ENCODE measurements around the gene GLMP.
"Not testable (repeated sequence)": the region's sequence is repeated elsewhere in the genome, so short reads cannot be mapped to it uniquely, and the experiment has no call there.

The GLMP gene, protein sequence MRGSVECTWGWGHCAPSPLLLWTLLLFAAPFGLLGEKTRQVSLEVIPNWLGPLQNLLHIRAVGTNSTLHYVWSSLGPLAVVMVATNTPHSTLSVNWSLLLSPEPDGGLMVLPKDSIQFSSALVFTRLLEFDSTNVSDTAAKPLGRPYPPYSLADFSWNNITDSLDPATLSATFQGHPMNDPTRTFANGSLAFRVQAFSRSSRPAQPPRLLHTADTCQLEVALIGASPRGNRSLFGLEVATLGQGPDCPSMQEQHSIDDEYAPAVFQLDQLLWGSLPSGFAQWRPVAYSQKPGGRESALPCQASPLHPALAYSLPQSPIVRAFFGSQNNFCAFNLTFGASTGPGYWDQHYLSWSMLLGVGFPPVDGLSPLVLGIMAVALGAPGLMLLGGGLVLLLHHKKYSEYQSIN

GRCh38 chr1:156295391-156295947 is at the start of gene GLMP:
TSS of gene GLMP (minus strand) at chr1:156295679. CDS start at chr1:156295645, 34 bp downstream.
- peak; percentile 74 for DNase-seq (ENCODE audit: low spot score)

DNA sequence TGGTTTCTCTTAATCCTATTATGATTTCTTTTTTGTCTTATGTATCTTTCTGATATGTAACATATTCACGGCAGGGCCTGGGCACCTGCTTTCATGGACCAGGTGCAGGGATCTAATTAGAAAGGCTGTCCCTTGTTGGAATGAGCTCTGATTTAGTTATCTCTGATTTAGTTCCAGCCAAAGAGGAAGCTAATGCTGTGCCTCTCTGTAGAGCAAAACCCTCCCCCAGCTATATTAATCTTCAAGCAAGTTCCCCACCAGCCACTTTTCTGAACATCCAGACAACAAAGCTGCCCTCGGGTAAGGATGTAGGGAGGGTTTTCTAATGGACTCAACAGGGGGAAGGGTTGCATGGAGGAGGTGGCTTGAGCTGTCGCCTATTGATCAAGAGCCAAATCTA is 48.9 kb upstream of the GLMP start:
- DNase-seq (ENCODE audit: low spot score), result no peak

DNA sequence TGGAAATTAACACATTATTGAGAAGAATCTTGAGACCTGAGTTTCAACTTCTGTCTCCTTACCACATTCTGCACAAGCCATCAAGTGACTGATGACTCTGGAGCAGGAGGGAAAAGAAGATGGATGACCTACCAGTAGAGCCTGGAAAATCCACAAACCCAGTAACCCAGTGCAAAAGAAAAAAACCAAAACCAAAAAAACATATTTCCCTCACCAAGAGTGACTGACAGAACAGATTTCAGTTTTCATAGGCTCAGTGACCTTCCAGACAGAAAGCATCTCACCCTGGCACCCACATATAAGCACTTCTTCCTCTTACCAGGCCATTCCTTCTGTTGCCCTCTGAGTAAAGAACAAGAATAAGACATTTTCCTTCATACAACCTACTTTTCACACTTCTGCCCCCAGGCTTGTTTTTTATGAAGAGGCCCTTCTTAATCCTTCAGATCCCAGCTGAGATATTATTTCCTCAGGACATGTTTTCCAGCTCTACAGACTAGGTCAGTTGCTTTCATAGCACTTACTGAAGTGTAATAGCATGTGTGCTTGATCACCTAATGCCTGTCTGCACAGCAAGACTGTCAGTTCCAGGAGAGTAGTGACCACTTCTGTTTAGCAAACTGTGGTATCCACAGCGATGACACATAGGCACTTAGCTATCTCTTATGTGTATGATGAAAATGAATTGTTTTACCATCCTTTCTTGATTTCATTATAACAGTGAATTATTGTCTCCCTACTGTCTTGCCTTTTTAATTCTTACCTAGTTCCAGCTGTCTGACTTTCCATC is 46.9 kb upstream of the GLMP start:
- no peak for DNase-seq (ENCODE audit: low spot score)

- DNase-seq (ENCODE audit: low spot score), result peak; percentile 100
These were observed 42.9 kb upstream of the GLMP start, which contains the start of the genes CCT3 and TSACC for GRCh38 chr1:156338180-156338976. TSS of gene CCT3 (minus strand) at chr1:156338292. CDS start at chr1:156338184, 108 bp downstream. TSS of gene TSACC (plus strand) at chr1:156338526. CDS start at chr1:156339758, 1,232 bp downstream.

GRCh38 chr1:156337888-156338179 is 42.4 kb upstream of the GLMP start:
- no peak for DNase-seq (ENCODE audit: low spot score)

DNA sequence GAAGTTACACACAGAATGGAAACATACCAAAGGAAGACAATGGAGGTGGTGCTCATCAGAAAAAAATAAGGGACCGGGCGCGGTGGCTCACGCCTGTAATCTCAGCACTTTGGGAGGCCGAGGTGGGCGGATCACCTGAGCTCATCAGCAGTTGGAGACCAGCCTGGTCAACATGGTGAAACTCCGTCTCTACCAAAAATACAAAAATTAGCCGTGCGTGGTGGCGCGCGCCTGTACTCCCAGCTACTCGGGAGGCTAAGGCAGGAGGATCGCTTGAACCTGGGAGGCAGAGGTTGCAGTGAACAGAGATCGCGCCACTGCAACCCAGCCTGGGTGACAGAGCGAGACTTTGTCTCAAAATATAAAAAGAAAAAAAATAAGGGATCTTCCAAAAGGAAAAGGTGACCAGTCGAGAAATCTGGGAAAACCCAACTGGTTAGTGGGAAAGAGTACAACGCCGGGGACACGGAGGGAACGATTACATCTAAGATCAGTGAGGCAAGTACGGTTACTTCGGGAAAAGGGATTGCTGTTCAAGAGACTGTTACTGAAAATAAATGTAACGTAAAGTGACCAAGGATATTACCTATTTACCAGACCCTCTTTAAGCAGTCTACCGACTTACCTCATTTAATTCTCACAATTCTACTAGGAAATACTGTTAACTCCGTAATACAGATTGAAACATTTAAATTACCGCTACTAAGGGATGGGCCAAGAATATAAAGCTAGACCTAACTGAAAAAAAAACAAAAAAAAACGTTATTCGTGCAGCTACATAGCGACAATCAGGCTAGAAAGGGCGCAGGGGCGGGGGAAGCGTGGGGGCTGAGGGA is 41.8 kb upstream of the GLMP start:
- DNase-seq (ENCODE audit: low spot score), result no peak

- DNase-seq (ENCODE audit: low spot score), result peak; percentile 40
These were observed 40.8 kb upstream of the GLMP start for GRCh38 chr1:156336242-156336641.

GRCh38 chr1:156323179-156323578 is 27.7 kb upstream of the GLMP start:
- DNase-seq (ENCODE audit: low spot score), result not testable (repeated sequence)

DNA sequence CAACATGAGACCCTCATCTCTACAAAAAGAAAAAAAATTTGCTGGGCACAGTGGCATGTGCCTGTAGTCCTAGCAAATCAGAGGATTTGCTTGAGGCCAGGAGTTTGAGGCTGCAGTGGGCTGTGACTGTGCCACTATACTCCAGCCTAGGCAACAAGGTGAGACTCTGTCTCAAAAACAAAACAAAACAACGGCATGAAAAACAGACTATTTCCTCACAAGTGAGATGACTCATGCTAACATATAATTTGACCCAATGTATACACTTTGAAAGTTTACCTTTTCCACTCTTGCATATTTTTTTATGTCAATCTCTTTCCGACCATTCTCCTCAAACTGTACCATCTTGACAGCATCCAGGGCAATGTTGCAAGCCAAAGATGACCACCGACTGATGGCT is 25.1 kb upstream of the GLMP start:
- no peak for DNase-seq (ENCODE audit: low spot score)

DNA sequence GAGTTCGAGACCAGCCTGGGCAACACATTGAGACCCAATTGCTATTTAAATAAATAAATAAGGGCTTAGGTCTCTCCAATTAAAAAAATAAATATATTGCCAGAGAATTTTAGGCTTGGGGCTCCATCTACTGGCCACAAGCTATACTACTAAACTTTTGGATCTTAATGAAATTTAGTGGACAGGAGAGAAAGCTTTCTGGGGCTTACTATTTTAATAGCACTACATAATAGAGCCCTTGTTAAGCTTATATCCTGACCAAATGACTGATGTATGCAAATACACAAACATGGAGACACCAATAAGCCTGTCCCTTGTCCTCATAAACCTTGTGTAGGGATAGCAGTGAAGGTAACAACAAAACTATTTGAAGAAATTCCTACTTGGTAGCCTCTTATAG is 24.2 kb upstream of the GLMP start:
- DNase-seq (ENCODE audit: low spot score), result peak; percentile 64

DNA sequence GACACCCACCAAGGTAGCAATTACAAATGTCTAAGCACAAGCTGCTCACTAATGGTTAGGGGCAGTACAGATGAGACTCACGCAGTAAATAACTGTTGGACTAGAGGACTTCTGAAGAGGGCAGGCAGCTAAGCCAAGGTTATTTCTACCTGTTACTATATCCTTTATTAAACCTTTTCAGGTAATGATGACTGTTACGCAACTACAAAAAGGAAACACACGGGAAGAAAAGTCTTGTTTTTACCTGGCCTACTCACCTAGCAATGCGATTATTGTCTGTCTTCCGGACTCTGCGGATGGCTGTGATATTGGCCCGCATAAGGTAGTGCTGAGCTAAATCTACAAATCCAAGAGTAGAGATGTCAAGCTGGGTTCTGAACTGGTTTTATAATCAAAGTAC is 21.4 kb upstream of the GLMP start:
- no peak for DNase-seq (ENCODE audit: low spot score)

GRCh38 chr1:156310962-156311361 is 15.5 kb upstream of the GLMP start:
- no peak for DNase-seq (ENCODE audit: low spot score)

DNA sequence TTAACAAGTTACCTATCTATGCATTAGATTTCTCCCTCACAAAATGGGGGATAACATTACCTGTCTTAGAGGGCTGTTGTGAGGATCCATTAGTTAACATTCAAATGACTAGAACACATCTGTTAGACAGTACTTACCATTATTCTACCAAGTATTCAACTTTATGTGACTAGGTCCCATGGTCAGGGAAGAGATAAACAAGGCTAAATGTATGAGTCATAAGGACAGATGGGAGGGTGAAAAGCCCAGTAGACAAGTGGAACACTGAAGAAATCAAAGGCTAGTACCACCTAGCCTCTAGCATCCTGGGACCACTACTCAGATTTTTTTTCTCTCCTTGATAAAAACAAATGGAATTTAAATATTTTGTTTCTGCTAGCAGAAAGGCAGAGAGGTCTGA is 12.6 kb upstream of the GLMP start:
- DNase-seq (ENCODE audit: low spot score), result no peak

DNA sequence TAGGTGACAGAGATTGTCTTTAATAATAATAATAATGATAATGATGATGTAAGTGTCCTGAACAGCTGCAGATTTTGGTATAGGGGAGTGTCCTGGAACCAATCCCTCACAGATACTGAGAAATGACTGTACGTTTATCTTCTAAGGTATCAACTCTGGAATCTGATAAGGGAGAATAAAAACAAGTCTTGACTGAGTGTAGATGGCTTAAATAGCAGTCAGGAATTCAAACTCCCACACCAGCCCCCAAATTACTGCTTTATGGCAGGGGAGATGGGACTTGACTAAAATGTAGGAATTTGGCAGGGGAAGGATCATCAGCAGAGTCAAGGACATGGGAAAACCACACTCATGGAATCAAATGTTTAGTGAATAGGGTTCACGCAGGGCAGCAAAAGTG is 9.7 kb upstream of the GLMP start:
- DNase-seq (ENCODE audit: low spot score), result no peak

- no peak for DNase-seq (ENCODE audit: low spot score)
These were observed 7.8 kb upstream of the GLMP start for GRCh38 chr1:156303241-156303640.

- no peak for DNase-seq (ENCODE audit: low spot score)
These were observed 3.4 kb upstream of the GLMP start, which contains the start of gene VHLL for GRCh38 chr1:156298852-156299357. TSS of gene VHLL (minus strand) at chr1:156299307. CDS start at chr1:156299189, 118 bp downstream.

DNA sequence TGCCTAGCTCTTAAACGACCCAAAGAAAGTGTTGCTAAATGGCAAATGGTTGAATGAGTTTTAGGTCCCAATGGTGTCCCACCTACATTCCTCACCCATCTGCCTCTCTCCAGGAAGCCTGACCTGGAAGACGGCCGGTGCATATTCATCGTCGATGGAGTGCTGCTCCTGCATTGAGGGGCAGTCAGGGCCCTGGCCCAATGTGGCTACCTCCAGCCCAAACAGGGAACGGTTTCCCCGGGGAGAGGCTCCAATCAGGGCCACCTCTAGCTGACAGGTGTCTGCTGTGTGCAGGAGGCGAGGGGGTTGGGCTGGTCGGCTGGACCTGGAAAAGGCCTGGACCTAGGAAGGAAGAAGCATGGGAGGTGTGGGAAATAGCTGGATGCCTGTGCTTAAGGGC is 1.6 kb downstream of the GLMP start:
- no peak for DNase-seq (ENCODE audit: low spot score)

DNA sequence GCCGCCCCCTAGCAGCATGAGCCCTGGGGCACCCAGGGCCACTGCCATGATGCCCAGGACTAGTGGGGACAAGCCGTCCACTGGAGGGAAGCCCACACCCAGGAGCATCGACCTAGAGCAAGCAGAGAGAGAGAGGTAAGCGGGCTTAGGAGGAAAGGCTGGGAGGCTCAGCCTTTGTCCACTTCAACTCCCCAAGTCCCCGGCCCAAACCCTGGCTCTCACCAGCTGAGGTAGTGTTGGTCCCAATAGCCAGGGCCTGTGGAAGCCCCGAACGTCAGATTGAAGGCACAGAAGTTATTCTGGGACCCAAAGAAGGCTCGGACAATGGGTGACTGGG is 2.4 kb downstream of the GLMP start:
- no peak for DNase-seq (ENCODE audit: low spot score)

DNA sequence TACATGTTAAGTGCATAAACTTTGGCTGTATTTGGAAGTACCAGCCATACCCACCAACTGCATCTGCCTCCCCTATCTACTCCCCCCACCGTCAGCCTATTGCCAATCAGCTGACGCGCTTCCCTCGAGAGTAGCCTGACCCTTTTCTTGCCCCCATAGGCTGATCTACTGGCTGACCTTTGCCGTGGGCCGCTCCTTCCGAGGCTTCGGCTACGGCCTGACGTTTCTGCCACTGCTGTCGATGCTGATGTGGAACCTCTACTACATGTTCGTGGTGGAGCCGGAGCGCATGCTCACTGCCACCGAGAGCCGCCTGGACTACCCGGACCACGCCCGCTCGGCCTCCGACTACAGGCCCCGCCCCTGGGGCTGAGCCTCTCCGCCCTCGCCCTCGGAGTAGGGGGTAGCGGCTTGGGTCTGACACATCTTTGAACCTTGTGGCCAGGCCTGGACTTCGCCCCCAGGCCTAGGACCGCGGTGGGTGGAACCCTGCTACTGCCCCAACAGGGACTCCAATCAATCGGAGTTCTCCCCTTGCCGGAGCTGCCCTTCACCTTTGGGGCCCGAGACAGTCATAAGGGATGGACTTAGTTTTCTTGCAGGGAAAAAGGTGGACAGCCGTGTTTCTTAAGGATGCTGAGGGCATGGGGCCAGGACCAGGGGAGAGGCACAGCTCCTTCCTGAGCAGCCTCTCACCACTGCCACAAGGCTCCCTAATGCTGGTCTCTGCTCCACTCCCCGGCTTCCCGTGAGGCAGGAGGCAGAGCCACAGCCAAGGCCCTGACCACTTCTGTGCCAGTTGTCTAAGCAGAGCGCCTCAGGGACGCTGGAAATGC is 4.0 kb downstream of the GLMP start:
- peak; percentile 79 for DNase-seq (ENCODE audit: low spot score)

GRCh38 chr1:156289857-156290256 is 5.6 kb downstream of the GLMP start:
- no peak for DNase-seq (ENCODE audit: low spot score)

All from hematopoietic multipotent progenitor cell treated with erythropoietin and hydrocortisone succinate and interleukin-3 and kit ligand, for 15 days (in vitro differentiated cells).